ENCODE data around the gene USH2A.

GRCh38 chr1:215887627-215888026 is 535.6 kb downstream of the USH2A start:
- TF ChIP-seq CTCF (IDR thresholded peaks at IDR 0.05) (no peak), POLR2A (IDR thresholded peaks at IDR 0.05) (no peak)
